Suprapubic skin (tissue), 4 donors: ENCODE data around the gene ZNF284. TPM values are rescaled to one million over a fixed set of nuclear protein-coding genes. Genes with fewer than 3 reads are reported as not detected.
"Not testable (repeated sequence)": the region's sequence is repeated elsewhere in the genome, so short reads cannot be mapped to it uniquely, and the experiment has no call there.

Source experiments
- DNase-seq, 2 donors: peaks; one replicate each; pipeline ENCODE4 v3.0.0-alpha.2; 2019; ENCODE audit warnings: low spot score in 2 of 2
- H3K27ac ChIP-seq: fragments of 200-600 bp; sonication (generic); one replicate; pipeline ENCODE4 v1.5.1; 2019
- H3K27me3 ChIP-seq: fragments of 200-600 bp; sonication (generic); one replicate; pipeline ENCODE4 v1.5.1; 2019
- H3K36me3 ChIP-seq: fragments of 200-600 bp; sonication (generic); one replicate; pipeline ENCODE4 v1.5.1; 2019
- H3K4me1 ChIP-seq: fragments of 200-600 bp; sonication (generic); one replicate; pipeline ENCODE4 v1.5.1; 2019
- H3K4me3 ChIP-seq: fragments of 200-600 bp; sonication (generic); one replicate; pipeline ENCODE4 v1.5.1; 2019; ENCODE audit warnings: mild to moderate bottlenecking
- H3K9me3 ChIP-seq: fragments of 200-600 bp; sonication (generic); one replicate; pipeline ENCODE4 v1.5.1; 2019
- CTCF ChIP-seq, 2 donors: fragments of 200-600 bp in 1 of 2; fragments of 450-650 bp in 1 of 2; sonication (generic) in 1 of 2; IDR thresholded peaks; one replicate each; pipeline ENCODE4 v1.5.1; 2016 to 2019; ENCODE audit warnings: antibody characterized with exemption in 2 of 2, mild to moderate bottlenecking in 1 of 2, moderate library complexity in 1 of 2
- EP300 ChIP-seq: sonication (generic); formaldehyde crosslinking; IDR thresholded peaks from one replicate; pipeline ENCODE4 v1.6.1; 2017; ENCODE audit warnings: antibody characterized with exemption
- POLR2A ChIP-seq, 2 donors: fragments of 450-650 bp; IDR thresholded peaks; one replicate each; pipeline ENCODE4 v1.6.1; 2017; ENCODE audit warnings: antibody characterized with exemption in 2 of 2, mild to moderate bottlenecking in 2 of 2, moderate library complexity in 2 of 2
- POLR2AphosphoS5 ChIP-seq, 3 donors: sonication (generic); formaldehyde crosslinking; IDR thresholded peaks; one replicate each; pipeline ENCODE4 v1.6.1; 2017; ENCODE audit warnings: antibody characterized with exemption in 3 of 3
- WGBS: methylation state at CpG from one replicate; pipeline ENCODE4 v1.1.5; 2018; 5-methylcytosine and 5-hydroxymethylcytosine counted together
- total RNA-seq, 4 donors: library from RNA; depleted of rRNA; stranded (reverse); fragments of >200 nt; gene quantifications; one replicate each; pipeline ENCODE4 v1.1.0, GENCODE V29; 2016

ZNF284 gene
- total RNA-seq, 4 donors from 2014 or later, result 1.2 to 4.9 (median 1.3) TPM

- Histone ChIP-seq H3K27me3 (no peaks in the 10 kb centered on the region), H3K27ac (no peak overlapping the region), H3K4me1 (peaks cover 20% of the 10 kb centered on the region), H3K4me3 (peak overlapping the region; percentile 71), H3K9me3 (peaks cover 21% of the 10 kb centered on the region), H3K36me3 (peaks cover 20% of the 10 kb centered on the region)
- WGBS, result under 1% methylated on average over 11 of the region's 11 CpGs
- no peak for TF ChIP-seq EP300
- TF ChIP-seq POLR2AphosphoS5 (IDR thresholded peaks at IDR 0.05), result no peak
- TF ChIP-seq CTCF (IDR thresholded peaks at IDR 0.05), result no peak
- no peak for TF ChIP-seq POLR2A (IDR thresholded peaks at IDR 0.05)
- DNase-seq, result no peak
These were observed 40.8 kb downstream of the ZNF284 start for GRCh38 chr19:44112802-44113137.

GRCh38 chr19:44113138-44113783 is 41.3 kb downstream of the ZNF284 start, which contains the start of gene ZNF225:
Gene ZNF225, plus strand, starts transcription at chr19:44113399. Its CDS starts 2,429 bp downstream, at chr19:44115828.
- Histone ChIP-seq H3K4me1 (peaks cover 20% of the 10 kb centered on the region), H3K27ac (peak within 1 kb of the TSS; percentile 39), H3K4me3 (peak within 1 kb of the TSS; percentile 71), H3K27me3 (no peaks in the 10 kb centered on the region), H3K9me3 (peaks cover 17% of the 10 kb centered on the region), H3K36me3 (peaks cover 20% of the 10 kb centered on the region)
- under 1% methylated on average over 31 of the region's 44 CpGs for WGBS
- TF ChIP-seq POLR2AphosphoS5 (IDR thresholded peaks at IDR 0.05), result peak in 1 of 3 donors; percentile 14
- TF ChIP-seq POLR2A (IDR thresholded peaks at IDR 0.05), result no peak
- DNase-seq, result peak; percentile 96 to 98

- Histone ChIP-seq H3K27ac (peak overlapping the region; percentile 39), H3K4me3 (peak overlapping the region; percentile 71), H3K9me3 (peaks cover 11% of the 10 kb centered on the region), H3K27me3 (no peaks in the 10 kb centered on the region), H3K4me1 (peaks cover 20% of the 10 kb centered on the region), H3K36me3 (peaks cover 26% of the 10 kb centered on the region)
- WGBS, result 3% methylated on average over 12 of the region's 18 CpGs
- TF ChIP-seq EP300, result no peak
- no peak for TF ChIP-seq CTCF (IDR thresholded peaks at IDR 0.05)
- no peak for TF ChIP-seq POLR2AphosphoS5 (IDR thresholded peaks at IDR 0.05)
- TF ChIP-seq POLR2A (IDR thresholded peaks at IDR 0.05), result no peak
- DNase-seq, result peak in 1 of 2 donors; percentile 65
These were observed 41.9 kb downstream of the ZNF284 start for GRCh38 chr19:44113784-44114390.

- not testable (repeated sequence) for H3K4me3 ChIP-seq, H3K4me1 ChIP-seq, H3K27ac ChIP-seq, DNase-seq, H3K27me3 ChIP-seq
- over 99% methylated on average over 4 of the region's 4 CpGs for WGBS
- Histone ChIP-seq H3K36me3 (peaks cover 91% of the 10 kb centered on the region), H3K9me3 (peaks cover 11% of the 10 kb centered on the region)
These were observed 49.2 kb downstream of the ZNF284 start for GRCh38 chr19:44121162-44121561.

- H3K9me3 ChIP-seq, result peaks cover 35% of the 10 kb centered on the region
- 94% methylated on average over 5 of the region's 5 CpGs for WGBS
- peaks cover 49% of the 10 kb centered on the region for H3K36me3 ChIP-seq
- no peaks in the 10 kb centered on the region for H3K4me1 ChIP-seq
- no peaks in the 10 kb centered on the region for H3K27me3 ChIP-seq
- no peak overlapping the region for H3K27ac ChIP-seq
- H3K4me3 ChIP-seq, result no peak overlapping the region
- TF ChIP-seq POLR2A (IDR thresholded peaks at IDR 0.05) (no peak), EP300 (no peak), CTCF (IDR thresholded peaks at IDR 0.05) (no peak), POLR2AphosphoS5 (IDR thresholded peaks at IDR 0.05) (no peak)
- DNase-seq, result no peak
These were observed 60.0 kb downstream of the ZNF284 start for GRCh38 chr19:44131955-44132354.

Other genes starting within 250 kb of the ZNF284 start
- gene ZNF283, start 244.8 kb upstream of the ZNF284 start, total RNA-seq, result 10 to 100 TPM in 2 of 4 donors, 1 to 10 TPM in 2; 4.7 to 26.4 (median 10.0) TPM
- 1 to 10 TPM in 2 of 4 donors, under 1 TPM in 2; 0.72 to 1.6 (median 1.2) TPM for gene ZNF404, start 188.2 kb upstream of the ZNF284 start, total RNA-seq
- 10 to 100 TPM in 2 of 4 donors, 1 to 10 TPM in 2; 5.8 to 10.8 (median 9.9) TPM for gene ZNF45, start 136.9 kb upstream of the ZNF284 start, total RNA-seq
- gene ZNF221, start 120.9 kb upstream of the ZNF284 start, total RNA-seq, result 1 to 10 TPM; 2.1 to 6.8 (median 3.0) TPM
- 1 to 10 TPM; 2.2 to 10.0 (median 8.0) TPM for gene ZNF155, start 88.0 kb upstream of the ZNF284 start, total RNA-seq
- 10 to 100 TPM in 1 of 4 donors, 1 to 10 TPM in 3; 1.7 to 11.3 (median 2.3) TPM for gene ZNF230, start 69.2 kb upstream of the ZNF284 start, total RNA-seq
- 1 to 10 TPM; 2.7 to 4.3 (median 3.4) TPM for gene ZNF222, start 46.8 kb upstream of the ZNF284 start, total RNA-seq
- 10 to 100 TPM in 1 of 4 donors, 1 to 10 TPM in 3; 1.3 to 13.4 (median 5.7) TPM for gene ZNF223, start 20.1 kb upstream of the ZNF284 start, total RNA-seq
- 10 to 100 TPM; 11.5 to 43.9 (median 19.8) TPM for gene ZNF224, start 22.2 kb downstream of the ZNF284 start, total RNA-seq
- 1 to 10 TPM; 1.5 to 5.4 (median 3.7) TPM for gene ZNF225, start 41.2 kb downstream of the ZNF284 start, total RNA-seq
- gene ZNF234, start 69.4 kb downstream of the ZNF284 start, total RNA-seq, result 1 to 10 TPM; 2.6 to 9.0 (median 6.8) TPM
- gene ZNF226, start 92.9 kb downstream of the ZNF284 start, total RNA-seq, result 10 to 100 TPM; 12.1 to 20.1 (median 13.5) TPM
- 10 to 100 TPM in 2 of 4 donors, 1 to 10 TPM in 2; 8.5 to 24.0 (median 15.5) TPM for gene ZNF227, start 140.4 kb downstream of the ZNF284 start, total RNA-seq
- under 1 TPM in 2 of 4 donors, not detected in 2; 0.24 to 0.38 TPM for gene ZNF233, start 187.7 kb downstream of the ZNF284 start, total RNA-seq
- gene ZNF235, start 232.9 kb downstream of the ZNF284 start, total RNA-seq, result 10 to 100 TPM in 1 of 4 donors, 1 to 10 TPM in 3; 2.1 to 11.8 (median 7.0) TPM